ENCODE data around the gene DDX42. TPM values are rescaled to one million over a fixed set of nuclear protein-coding genes. Genes with fewer than 3 reads are reported as not detected.

DDX42 gene
- total and polyA plus RNA-seq, 2 experiments from 2014 or later, result 31.1 to 79.9 TPM

- Histone ChIP-seq H3K9me2 (replicated peaks; ENCODE audit: insufficient read depth) (no peaks in the 10 kb centered on the region), H4K20me1 (ENCODE audit: insufficient read depth, poor library complexity, severe bottlenecking) (no peaks in the 10 kb centered on the region), H3K79me2 (peaks cover 48% of the 10 kb centered on the region), H2AFZ (no peak overlapping the region), H3K36me3 (replicated peaks; ENCODE audit: insufficient read depth, low read depth) (peaks cover 4% of the 10 kb centered on the region), H3K4me1 (ENCODE audit: insufficient read depth) (peaks cover 20% of the 10 kb centered on the region), H3K4me2 (peak overlapping the region; percentile 98), H3K9me3 (ENCODE audit: low read depth) (no peaks in the 10 kb centered on the region), H3K27me3 (no peaks in the 10 kb centered on the region), H3K27ac (no peak overlapping the region), H3K4me3 (peak overlapping the region; percentile 72)
- no peak for TF ChIP-seq EZH2 (IDR thresholded peaks at IDR 0.05; ENCODE audit: borderline replicate concordance)
- TF ChIP-seq EZH2phosphoT487 (IDR thresholded peaks at IDR 0.05; ENCODE audit: low read depth, severe bottlenecking, unreplicated experiment), result no peak
- TF ChIP-seq CTCF (IDR thresholded peaks at IDR 0.05; ENCODE audit: poor library complexity), result no peak
- 99% methylated on average over 3 of the region's 3 CpGs for WGBS (ENCODE audit: low lambda C conversion rate, missing lambda C conversion rate)
- no peak for DNase-seq (ENCODE audit: low spot score)
Measured at GRCh38 chr17:63828936-63829335, 55.0 kb downstream of the DDX42 start.

- TF ChIP-seq EZH2 (IDR thresholded peaks at IDR 0.05; ENCODE audit: borderline replicate concordance) (no peak), EZH2phosphoT487 (IDR thresholded peaks at IDR 0.05; ENCODE audit: low read depth, severe bottlenecking, unreplicated experiment) (no peak), CTCF (IDR thresholded peaks at IDR 0.05; ENCODE audit: poor library complexity) (no peak)
- H3K27ac ChIP-seq, result no peak overlapping the region
- H3K36me3 ChIP-seq (replicated peaks; ENCODE audit: insufficient read depth, low read depth), result peaks cover 4% of the 10 kb centered on the region
- no peaks in the 10 kb centered on the region for H3K9me2 ChIP-seq (replicated peaks; ENCODE audit: insufficient read depth)
- no peak overlapping the region for H2AFZ ChIP-seq
- H4K20me1 ChIP-seq (ENCODE audit: insufficient read depth, poor library complexity, severe bottlenecking), result no peaks in the 10 kb centered on the region
- no peak overlapping the region for H3K4me3 ChIP-seq
- no peaks in the 10 kb centered on the region for H3K27me3 ChIP-seq
- peaks cover 20% of the 10 kb centered on the region for H3K4me1 ChIP-seq (ENCODE audit: insufficient read depth)
- H3K4me2 ChIP-seq, result no peak overlapping the region
- peaks cover 38% of the 10 kb centered on the region for H3K79me2 ChIP-seq
- no peak for DNase-seq (ENCODE audit: low spot score)
- H3K9me3 ChIP-seq (ENCODE audit: low read depth), result no peaks in the 10 kb centered on the region
- 94% methylated on average over 5 of the region's 5 CpGs for WGBS (ENCODE audit: low lambda C conversion rate, missing lambda C conversion rate)
Measured at GRCh38 chr17:63830278-63830677, 56.3 kb downstream of the DDX42 start.

GRCh38 chr17:63830904-63831491 lies 57.0 kb downstream of the DDX42 start:
- Histone ChIP-seq H3K79me2 (peaks cover 38% of the 10 kb centered on the region), H3K4me3 (no peak overlapping the region), H3K9me3 (ENCODE audit: low read depth) (no peaks in the 10 kb centered on the region), H2AFZ (no peak overlapping the region), H3K27me3 (no peaks in the 10 kb centered on the region), H3K27ac (no peak overlapping the region), H4K20me1 (ENCODE audit: insufficient read depth, poor library complexity, severe bottlenecking) (no peaks in the 10 kb centered on the region), H3K4me1 (ENCODE audit: insufficient read depth) (peaks cover 15% of the 10 kb centered on the region), H3K9me2 (replicated peaks; ENCODE audit: insufficient read depth) (no peaks in the 10 kb centered on the region), H3K4me2 (no peak overlapping the region), H3K36me3 (replicated peaks; ENCODE audit: insufficient read depth, low read depth) (peaks cover 4% of the 10 kb centered on the region)
- TF ChIP-seq EZH2phosphoT487 (IDR thresholded peaks at IDR 0.05; ENCODE audit: low read depth, severe bottlenecking, unreplicated experiment) (no peak), CTCF (IDR thresholded peaks at IDR 0.05; ENCODE audit: poor library complexity) (no peak), EZH2 (IDR thresholded peaks at IDR 0.05; ENCODE audit: borderline replicate concordance) (no peak)
- no peak for DNase-seq (ENCODE audit: low spot score)
- WGBS (ENCODE audit: low lambda C conversion rate, missing lambda C conversion rate), result 94% methylated on average over 15 of the region's 15 CpGs

All from hepatocyte (in vitro differentiated cells).